Measurements from ENCODE around the gene FLOT1. TPM values are rescaled to one million over a fixed set of nuclear protein-coding genes. Genes with fewer than 3 reads are reported as not detected.

Gene FLOT1
- total and polyA plus RNA-seq, 9 of the 15 experiments (the other 6 are each of a cell fraction or from before 2014, with no cell fraction given): 11.7 to 149 (median 118) TPM

- no peak for TF ChIP-seq ZNF398 (CRISPR knock-in tag; IDR thresholded peaks at IDR 0.05)
- no peak for TF ChIP-seq ZFX (CRISPR knock-in tag; IDR thresholded peaks at IDR 0.05)
- no peak for TF ChIP-seq PKNOX1 (IDR thresholded peaks at IDR 0.05)
- no peak for TF ChIP-seq ZNF655 (CRISPR knock-in tag; IDR thresholded peaks at IDR 0.05)
- TF ChIP-seq ZNF347 (CRISPR knock-in tag; IDR thresholded peaks at IDR 0.05; ENCODE audit: low read depth): peak; percentile 79; the same call in 1 of the 2 replicates
- no peak for TF ChIP-seq TSC22D4 (tag; IDR thresholded peaks at IDR 0.05)
- no peak for TF ChIP-seq BRF2 (IDR thresholded peaks at IDR 0.05; ENCODE audit: borderline replicate concordance, insufficient read depth, insufficient read length)
- TF ChIP-seq ETV6 (IDR thresholded peaks at IDR 0.05; ENCODE audit: borderline replicate concordance in 1 of 2, low read depth in 2 of 2, low read length in 1 of 2): no peak
- TF ChIP-seq ETV6 (CRISPR knock-in tag; IDR thresholded peaks at IDR 0.05; ENCODE audit: borderline replicate concordance): no peak
- no peak for TF ChIP-seq ZNF197 (CRISPR knock-in tag; IDR thresholded peaks at IDR 0.05; ENCODE audit: low read depth)
- TF ChIP-seq ZNF41 (CRISPR knock-in tag; conservative IDR thresholded peaks at IDR 0.05): peak; percentile 78; the same call in 1 of the 2 replicates
- TF ChIP-seq TCF3 (CRISPR knock-in tag; IDR thresholded peaks at IDR 0.05): no peak
- TF ChIP-seq ZNF75A (CRISPR knock-in tag; IDR thresholded peaks at IDR 0.05): no peak
- TF ChIP-seq CBFB (CRISPR knock-in tag; IDR thresholded peaks at IDR 0.05): peak; percentile 86; the same call in 1 of the 2 replicates
- peak; percentile 29 to 85 for TF ChIP-seq E2F6 (IDR thresholded peaks at IDR 0.05; ENCODE audit: borderline replicate concordance in 1 of 2, extremely low read depth in 1 of 2, insufficient read depth in 1 of 2, insufficient read length in 1 of 2, low read depth in 1 of 2, low read length in 1 of 2, poor library complexity in 1 of 2, severe bottlenecking in 1 of 2)
- 0 out of 2 replicates have a peak, but pooled peaks have one; percentile 45 for TF ChIP-seq CHD2 (IDR thresholded peaks at IDR 0.05; ENCODE audit: low read depth, low read length)
- TF ChIP-seq ZNF507 (tag; conservative IDR thresholded peaks at IDR 0.05): no peak
- peak; percentile 91 for TF ChIP-seq MYC (IDR thresholded peaks at IDR 0.05; ENCODE audit: low read depth, low read length)
- peak; percentile 86; the same call in 1 of the 2 replicates for TF ChIP-seq MYC (CRISPR knock-in tag; IDR thresholded peaks at IDR 0.05; ENCODE audit: borderline replicate concordance, low read depth)
Measured at GRCh38 chr6:30721198-30722024, 21.1 kb downstream of the FLOT1 start (continued).
